Immature natural killer cell (primary cell): ENCODE data around the gene GALNT10. TPM values are rescaled to one million over a fixed set of nuclear protein-coding genes. Genes with fewer than 3 reads are reported as not detected.
A peak's percentile ranks its signal among the peaks of the same experiment; 100 is the strongest.

Source experiments
- DNase-seq, 3 donors: peaks; one replicate each; pipeline ENCODE4 v3.0.0; 2022; ENCODE audit warnings: mixed read lengths in 1 of 3
- H3K27ac Mint-ChIP-seq, 6 donors: one replicate each; pipeline ENCODE4 v1.8.0; 2020; ENCODE audit warnings: mixed read lengths in 6 of 6, mild to moderate bottlenecking in 5 of 6, inconsistent platforms in 4 of 6, moderate library complexity in 3 of 6
- H3K27me3 Mint-ChIP-seq, 3 donors: one replicate each; pipeline ENCODE4 v1.8.0; 2020 to 2021; ENCODE audit warnings: low read depth in 3 of 3, mild to moderate bottlenecking in 3 of 3, mixed read lengths in 3 of 3, moderate library complexity in 3 of 3, inconsistent platforms in 1 of 3
- H3K36me3 Mint-ChIP-seq, 3 donors: one replicate each; pipeline ENCODE4 v1.8.0; 2020; ENCODE audit warnings: mixed read lengths in 3 of 3, inconsistent platforms in 2 of 3, mild to moderate bottlenecking in 2 of 3
- H3K4me1 Mint-ChIP-seq, 2 donors: one replicate each; pipeline ENCODE4 v1.8.0; 2020; ENCODE audit warnings: inconsistent platforms in 2 of 2, mild to moderate bottlenecking in 2 of 2, mixed read lengths in 2 of 2, moderate library complexity in 1 of 2
- H3K4me3 Mint-ChIP-seq, 5 donors: one replicate each; pipeline ENCODE4 v1.8.0; 2020; ENCODE audit warnings: mild to moderate bottlenecking in 5 of 5, mixed read lengths in 5 of 5, inconsistent platforms in 3 of 5, moderate library complexity in 3 of 5
- H3K9me3 Mint-ChIP-seq, 6 donors: one replicate each; pipeline ENCODE4 v1.8.0; 2020; ENCODE audit warnings: mild to moderate bottlenecking in 6 of 6, mixed read lengths in 6 of 6, inconsistent platforms in 4 of 6, moderate library complexity in 3 of 6
- polyA plus RNA-seq, 3 donors: library from polyadenylated mRNA; unstranded; fragments of 300-500 nt; fragmentation: Illumina TruSeq; gene quantifications; one replicate each; pipeline ENCODE4 v1.2.3, GENCODE V29; 2021

The GALNT10 gene
- polyA plus RNA-seq, 3 donors from 2014 or later = 10.4 to 42.8 (median 24.7) TPM

- H3K27ac Mint-ChIP-seq = no peak overlapping the region
- H3K4me3 Mint-ChIP-seq = no peak overlapping the region
- H3K36me3 Mint-ChIP-seq = peaks cover 24 to 42% (median 30%) of the 10 kb centered on the region in 3 donors
- no peak for DNase-seq
- H3K27me3 Mint-ChIP-seq = peaks cover 0 to 4% (median 2%) of the 10 kb centered on the region in 3 donors
- no peaks in the 10 kb centered on the region for H3K9me3 Mint-ChIP-seq
- H3K4me1 Mint-ChIP-seq = peaks cover 2 to 9% of the 10 kb centered on the region in 2 donors
Observed at GRCh38 chr5:154330097-154330667, 139.6 kb downstream of the GALNT10 start.

GRCh38 chr5:154331232-154331631, 140.7 kb downstream of the GALNT10 start:
- peaks cover 26 to 45% (median 38%) of the 10 kb centered on the region in 3 donors for H3K36me3 Mint-ChIP-seq
- no peak for DNase-seq
- H3K9me3 Mint-ChIP-seq = no peaks in the 10 kb centered on the region
- peaks cover 0 to 2% (median 2%) of the 10 kb centered on the region in 3 donors for H3K27me3 Mint-ChIP-seq
- peaks cover 2 to 9% of the 10 kb centered on the region in 2 donors for H3K4me1 Mint-ChIP-seq
- no peak overlapping the region for H3K4me3 Mint-ChIP-seq
- H3K27ac Mint-ChIP-seq = peak overlapping the region in 4 of 6 donors; percentile 6 to 47 (median 27)

GRCh38 chr5:154331924-154332323, 141.4 kb downstream of the GALNT10 start:
- Mint-ChIP-seq H3K27me3 (peaks cover 0 to 2% (median 2%) of the 10 kb centered on the region in 3 donors), H3K9me3 (no peaks in the 10 kb centered on the region), H3K4me3 (no peak overlapping the region), H3K27ac (peak overlapping the region in 3 of 6 donors; percentile 6 to 70 (median 68)), H3K36me3 (peaks cover 29 to 45% (median 38%) of the 10 kb centered on the region in 3 donors), H3K4me1 (peaks cover 2 to 9% of the 10 kb centered on the region in 2 donors)
- no peak for DNase-seq

- Mint-ChIP-seq H3K27me3 (peaks cover 0 to 4% (median 2%) of the 10 kb centered on the region in 3 donors), H3K9me3 (no peaks in the 10 kb centered on the region), H3K4me3 (no peak overlapping the region), H3K27ac (peak overlapping the region in 4 of 6 donors; percentile 63 to 70 (median 68)), H3K36me3 (peaks cover 31 to 49% (median 40%) of the 10 kb centered on the region in 3 donors), H3K4me1 (peaks cover 2 to 11% of the 10 kb centered on the region in 2 donors)
- DNase-seq = no peak
Observed at GRCh38 chr5:154332451-154332850, 141.9 kb downstream of the GALNT10 start.

GRCh38 chr5:154333016-154333415, 142.5 kb downstream of the GALNT10 start:
- Mint-ChIP-seq H3K4me1 (peaks cover 4 to 16% of the 10 kb centered on the region in 2 donors), H3K27me3 (peaks cover 0 to 4% (median 2%) of the 10 kb centered on the region in 3 donors), H3K9me3 (no peaks in the 10 kb centered on the region), H3K4me3 (no peak overlapping the region), H3K36me3 (peaks cover 36 to 54% (median 46%) of the 10 kb centered on the region in 3 donors), H3K27ac (no peak overlapping the region)
- no peak for DNase-seq

GRCh38 chr5:154334406-154335064, 144.0 kb downstream of the GALNT10 start:
- Mint-ChIP-seq H3K36me3 (peaks cover 46 to 63% (median 48%) of the 10 kb centered on the region in 3 donors), H3K4me3 (no peak overlapping the region), H3K27ac (peak overlapping the region in 1 of 6 donors; percentile 37), H3K4me1 (peaks cover 4 to 15% of the 10 kb centered on the region in 2 donors), H3K27me3 (peaks cover 0 to 4% (median 2%) of the 10 kb centered on the region in 3 donors), H3K9me3 (no peaks in the 10 kb centered on the region)
- no peak for DNase-seq

- no peaks in the 10 kb centered on the region for H3K9me3 Mint-ChIP-seq
- H3K36me3 Mint-ChIP-seq = peaks cover 44 to 63% (median 46%) of the 10 kb centered on the region in 3 donors
- peaks cover 4 to 15% of the 10 kb centered on the region in 2 donors for H3K4me1 Mint-ChIP-seq
- no peak for DNase-seq
- H3K27ac Mint-ChIP-seq = peak overlapping the region in 1 of 6 donors; percentile 37
- no peak overlapping the region for H3K4me3 Mint-ChIP-seq
- peaks cover 0 to 4% (median 2%) of the 10 kb centered on the region in 3 donors for H3K27me3 Mint-ChIP-seq
Observed at GRCh38 chr5:154335065-154335448, 144.5 kb downstream of the GALNT10 start.

GRCh38 chr5:154341620-154342019, 151.1 kb downstream of the GALNT10 start:
- Mint-ChIP-seq H3K36me3 (peaks cover 10 to 22% (median 21%) of the 10 kb centered on the region in 3 donors), H3K27me3 (peaks cover 0 to 6% (median 0%) of the 10 kb centered on the region in 3 donors), H3K4me1 (peaks cover 4 to 17% of the 10 kb centered on the region in 2 donors), H3K27ac (peak overlapping the region in 2 of 6 donors; percentile 39 to 69), H3K9me3 (no peaks in the 10 kb centered on the region), H3K4me3 (no peak overlapping the region)
- DNase-seq = no peak

- Mint-ChIP-seq H3K27me3 (peaks cover 0 to 6% (median 0%) of the 10 kb centered on the region in 3 donors), H3K36me3 (peaks cover 10 to 21% (median 21%) of the 10 kb centered on the region in 3 donors), H3K27ac (peak overlapping the region in 2 of 6 donors; percentile 9 to 32), H3K4me1 (peaks cover 4 to 21% of the 10 kb centered on the region in 2 donors), H3K4me3 (no peak overlapping the region), H3K9me3 (no peaks in the 10 kb centered on the region)
- DNase-seq = no peak
Observed at GRCh38 chr5:154342211-154342610, 151.7 kb downstream of the GALNT10 start.

- no peaks in the 10 kb centered on the region for H3K9me3 Mint-ChIP-seq
- H3K36me3 Mint-ChIP-seq = peaks cover 3 to 14% (median 13%) of the 10 kb centered on the region in 3 donors
- no peak overlapping the region for H3K4me3 Mint-ChIP-seq
- peaks cover 0 to 4% (median 0%) of the 10 kb centered on the region in 3 donors for H3K27me3 Mint-ChIP-seq
- peak overlapping the region in 2 of 6 donors; percentile 17 to 39 for H3K27ac Mint-ChIP-seq
- H3K4me1 Mint-ChIP-seq = peaks cover 3 to 15% of the 10 kb centered on the region in 2 donors
- no peak for DNase-seq
Observed at GRCh38 chr5:154342963-154343362, 152.4 kb downstream of the GALNT10 start.

GRCh38 chr5:154344461-154344860, 153.9 kb downstream of the GALNT10 start:
- Mint-ChIP-seq H3K27ac (peak overlapping the region in 1 of 6 donors; percentile 11), H3K9me3 (no peaks in the 10 kb centered on the region), H3K27me3 (peaks cover 0 to 4% (median 0%) of the 10 kb centered on the region in 3 donors), H3K36me3 (peaks cover 0 to 4% (median 4%) of the 10 kb centered on the region in 3 donors), H3K4me3 (no peak overlapping the region), H3K4me1 (peaks cover 6 to 19% of the 10 kb centered on the region in 2 donors)
- no peak for DNase-seq

GRCh38 chr5:154345255-154345952, 154.9 kb downstream of the GALNT10 start:
- Mint-ChIP-seq H3K36me3 (peaks cover 0 to 4% (median 4%) of the 10 kb centered on the region in 3 donors), H3K27ac (peak overlapping the region in 2 of 6 donors; percentile 11 to 22), H3K27me3 (peaks cover 0 to 3% (median 0%) of the 10 kb centered on the region in 3 donors), H3K4me1 (peaks cover 11 to 28% of the 10 kb centered on the region in 2 donors), H3K4me3 (no peak overlapping the region), H3K9me3 (no peaks in the 10 kb centered on the region)
- no peak for DNase-seq

- peaks cover 14 to 39% of the 10 kb centered on the region in 2 donors for H3K4me1 Mint-ChIP-seq
- no peak for DNase-seq
- no peak overlapping the region for H3K4me3 Mint-ChIP-seq
- peaks cover 0 to 2% (median 0%) of the 10 kb centered on the region in 3 donors for H3K27me3 Mint-ChIP-seq
- H3K9me3 Mint-ChIP-seq = no peaks in the 10 kb centered on the region
- peaks cover 0 to 4% (median 4%) of the 10 kb centered on the region in 3 donors for H3K36me3 Mint-ChIP-seq
- no peak overlapping the region for H3K27ac Mint-ChIP-seq
Observed at GRCh38 chr5:154346427-154346826, 155.9 kb downstream of the GALNT10 start.
